ENCODE data around the gene SIGLEC1. TPM values are rescaled to one million over a fixed set of nuclear protein-coding genes. Genes with fewer than 3 reads are reported as not detected.

The SIGLEC1 gene
- total and polyA plus RNA-seq, 2 of the 4 experiments (the other 2 are of a cell fraction), result not detected

- ChIA-PET CTCF (interaction anchor here (0.6 kb wide), 1 partner anchor 66 kb away, joined by 3 read pairs; no protein-coding TSS in a partner anchor), POLR2A (ENCODE audit: unreplicated experiment) (no interaction called here)
- H4K8ac ChIP-seq (ENCODE audit: low read depth in 2 of 2, low read length in 2 of 2), result no peak overlapping the region
- no peaks in the 10 kb centered on the region for H3K9me3 ChIP-seq (ENCODE audit: control insufficient read depth, insufficient read depth, low read length)
- no peak overlapping the region for H2AK5ac ChIP-seq (ENCODE audit: low read depth, low read length)
- H3K4me3 ChIP-seq (ENCODE audit: insufficient read depth, low read depth, low read length), result no peak overlapping the region
- H3K9me1 ChIP-seq (ENCODE audit: insufficient read depth, low read length), result no peaks in the 10 kb centered on the region; the same call in 1 of the 2 replicates
- no peak overlapping the region for H2BK15ac ChIP-seq (ENCODE audit: low read depth, low read length)
- no peaks in the 10 kb centered on the region for H3K79me1 ChIP-seq (ENCODE audit: low read depth in 1 of 2, low read length in 2 of 2)
- H3K36me3 ChIP-seq (ENCODE audit: control insufficient read depth, insufficient read depth, low read length), result peaks cover 6% of the 10 kb centered on the region
- H3K4me2 ChIP-seq (ENCODE audit: low read depth, low read length), result no peak overlapping the region
- H2BK20ac ChIP-seq (ENCODE audit: low read depth, low read length), result no peak overlapping the region
- TF ChIP-seq RCOR1 (IDR thresholded peaks at IDR 0.05; ENCODE audit: insufficient replicate concordance, low read length) (no peak), POLR2A (IDR thresholded peaks at IDR 0.05; ENCODE audit: low read depth, low read length) (no peak), MXI1 (IDR thresholded peaks at IDR 0.05; ENCODE audit: borderline replicate concordance, low read depth, low read length) (no peak), NFE2L2 (IDR thresholded peaks at IDR 0.05; ENCODE audit: low read depth, low read length) (no peak), MAZ (IDR thresholded peaks at IDR 0.05; ENCODE audit: borderline replicate concordance, low read depth, low read length) (no peak), ELK1 (IDR thresholded peaks at IDR 0.05; ENCODE audit: borderline replicate concordance, low read depth, low read length) (no peak), CEBPB (IDR thresholded peaks at IDR 0.05; ENCODE audit: low read depth, low read length) (no peak), BHLHE40 (IDR thresholded peaks at IDR 0.05; ENCODE audit: low read depth, low read length) (no peak), RAD21 (IDR thresholded peaks at IDR 0.05; ENCODE audit: low read length) (no peak), SMC3 (IDR thresholded peaks at IDR 0.05; ENCODE audit: low read depth, low read length) (no peak), USF2 (IDR thresholded peaks at IDR 0.05; ENCODE audit: low read depth, low read length) (no peak), CTCF (conservative IDR thresholded peaks at IDR 0.05; ENCODE audit: low read depth, low read length) (no peak), CHD1 (IDR thresholded peaks at IDR 0.05; ENCODE audit: low read depth, low read length) (no peak)
- DNase-seq (no peak), ATAC-seq (ENCODE audit: low read depth) (no peak)
- no peak overlapping the region for H4K5ac ChIP-seq (ENCODE audit: low read depth, low read length)
- in situ Hi-C loops (cut with MboI; ENCODE audit: low sequenced_read_pairs), result no loop called here
- no peak overlapping the region for H3K18ac ChIP-seq (ENCODE audit: low read depth, low read length)
- no peak overlapping the region for H3K56ac ChIP-seq (ENCODE audit: extremely low read depth, insufficient read depth, low read length)
- H2AFZ ChIP-seq (replicated peaks; ENCODE audit: low read length, poor library complexity), result no peak overlapping the region
- no peaks in the 10 kb centered on the region for H3K4me1 ChIP-seq (ENCODE audit: control insufficient read depth, insufficient read depth, low read length)
- 67% methylated on average over 95 of the region's 95 CpGs; no CpG with 5 or more reads in 1 of the 2 experiments for WGBS, 2 experiments (ENCODE audit: extremely low coverage in 2 of 2, insufficient read length in 1 of 2)
- H4K91ac ChIP-seq (ENCODE audit: insufficient read depth, low read depth, low read length), result no peak overlapping the region
- no peak overlapping the region for H2BK120ac ChIP-seq (ENCODE audit: low read depth, low read length)
- dilution Hi-C loops (cut with HindIII; ENCODE audit: low sequenced_read_pairs, unreplicated experiment), result no loop called here
- no peak overlapping the region for H3K23ac ChIP-seq (ENCODE audit: low read depth, low read length)
- H2BK5ac ChIP-seq (ENCODE audit: low read depth, low read length, poor library complexity, severe bottlenecking), result no peak overlapping the region
- no peak overlapping the region for H3K27ac ChIP-seq (ENCODE audit: insufficient read depth, low read length)
- no peak overlapping the region for H3K4ac ChIP-seq (ENCODE audit: low read depth, low read length)
- H3K14ac ChIP-seq (replicated peaks; ENCODE audit: low read depth, low read length), result no peak overlapping the region
- no TSS peak for BruUV-seq (replicated peaks)
- 0 out of 2 replicates have a peak, but pooled peaks cover 6% of the 10 kb centered on the region for H4K20me1 ChIP-seq (ENCODE audit: insufficient read depth, low read length)
- H3K27me3 ChIP-seq (ENCODE audit: control insufficient read depth, insufficient read depth, low read length), result peaks cover 7% of the 10 kb centered on the region
- H3K9ac ChIP-seq (ENCODE audit: low read depth, low read length), result no peak overlapping the region
- intact Hi-C loops (cut with micrococcal nuclease), result no loop called here
- H2AK9ac ChIP-seq (replicated peaks; ENCODE audit: low read depth, low read length, poor library complexity), result no peak overlapping the region
Observed at GRCh38 chr20:3751675-3752385, 39.4 kb upstream of the SIGLEC1 start.

Data from IMR-90 (cell line).